PFSK-1 (cell line): ENCODE results near the gene GALNT12.

Experiments used
- FOXP2 ChIP-seq: optimal IDR thresholded peaks from 2 replicates; pipeline ENCODE3; 2011; ENCODE audit warnings: borderline replicate concordance, control low read depth, inconsistent platforms; ENCODE audit not compliant: insufficient read depth; ENCODE audit errors: extremely low read length, extremely low read depth
- POLR2AphosphoS5 ChIP-seq: IDR thresholded peaks from 2 replicates; pipeline ENCODE4 v1.6.1; 2012; ENCODE audit warnings: low read depth, mild to moderate bottlenecking, control low read depth, low read length, moderate library complexity
- SIN3A ChIP-seq: IDR thresholded peaks from 2 replicates; pipeline ENCODE4 v1.6.1; 2012; ENCODE audit warnings: mild to moderate bottlenecking, low read length, moderate library complexity, borderline replicate concordance; ENCODE audit not compliant: insufficient read depth
- TAF1 ChIP-seq: IDR thresholded peaks from 2 replicates; pipeline ENCODE4 v1.6.1; 2012; ENCODE audit warnings: low read length, control low read depth, borderline replicate concordance; ENCODE audit not compliant: insufficient read depth
- TF ChIP-seq, protein P1 (sequence below), 2 experiments: IDR thresholded peaks; 2 replicates each; pipeline versions ENCODE4 v1.6.1 to v1.8.0; 2011 to 2012; ENCODE audit warnings: low read depth in 2 of 2, low read length in 2 of 2, control low read depth in 1 of 2, inconsistent platforms in 1 of 2, mild to moderate bottlenecking in 1 of 2, moderate library complexity in 1 of 2; ENCODE audit not compliant: insufficient read depth in 1 of 2

DNA sequence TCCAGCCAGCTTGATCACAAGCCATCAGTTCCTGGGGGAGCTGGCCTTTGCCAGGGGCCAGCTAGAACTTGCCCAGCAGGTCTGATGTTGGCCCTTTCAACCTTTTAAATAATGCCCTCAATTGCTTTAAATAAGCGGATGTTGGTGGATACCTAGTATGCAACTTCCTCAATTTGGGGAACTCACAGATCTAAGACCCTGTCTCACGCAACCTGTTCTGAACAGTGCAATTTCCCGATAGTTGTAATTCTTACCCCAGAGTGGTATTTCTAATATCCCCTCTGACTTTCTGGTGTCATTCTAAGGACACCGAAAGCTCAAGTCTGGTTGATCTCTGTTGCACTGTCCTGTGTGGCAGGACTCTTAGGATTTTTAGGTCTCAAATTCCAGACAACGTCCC lies 23.1 kb downstream of the GALNT12 start:
- TF ChIP-seq POLR2AphosphoS5 (no peak), TAF1 (no peak), SIN3A (no peak), FOXP2 (no peak)
- TF ChIP-seq, protein P1, sequence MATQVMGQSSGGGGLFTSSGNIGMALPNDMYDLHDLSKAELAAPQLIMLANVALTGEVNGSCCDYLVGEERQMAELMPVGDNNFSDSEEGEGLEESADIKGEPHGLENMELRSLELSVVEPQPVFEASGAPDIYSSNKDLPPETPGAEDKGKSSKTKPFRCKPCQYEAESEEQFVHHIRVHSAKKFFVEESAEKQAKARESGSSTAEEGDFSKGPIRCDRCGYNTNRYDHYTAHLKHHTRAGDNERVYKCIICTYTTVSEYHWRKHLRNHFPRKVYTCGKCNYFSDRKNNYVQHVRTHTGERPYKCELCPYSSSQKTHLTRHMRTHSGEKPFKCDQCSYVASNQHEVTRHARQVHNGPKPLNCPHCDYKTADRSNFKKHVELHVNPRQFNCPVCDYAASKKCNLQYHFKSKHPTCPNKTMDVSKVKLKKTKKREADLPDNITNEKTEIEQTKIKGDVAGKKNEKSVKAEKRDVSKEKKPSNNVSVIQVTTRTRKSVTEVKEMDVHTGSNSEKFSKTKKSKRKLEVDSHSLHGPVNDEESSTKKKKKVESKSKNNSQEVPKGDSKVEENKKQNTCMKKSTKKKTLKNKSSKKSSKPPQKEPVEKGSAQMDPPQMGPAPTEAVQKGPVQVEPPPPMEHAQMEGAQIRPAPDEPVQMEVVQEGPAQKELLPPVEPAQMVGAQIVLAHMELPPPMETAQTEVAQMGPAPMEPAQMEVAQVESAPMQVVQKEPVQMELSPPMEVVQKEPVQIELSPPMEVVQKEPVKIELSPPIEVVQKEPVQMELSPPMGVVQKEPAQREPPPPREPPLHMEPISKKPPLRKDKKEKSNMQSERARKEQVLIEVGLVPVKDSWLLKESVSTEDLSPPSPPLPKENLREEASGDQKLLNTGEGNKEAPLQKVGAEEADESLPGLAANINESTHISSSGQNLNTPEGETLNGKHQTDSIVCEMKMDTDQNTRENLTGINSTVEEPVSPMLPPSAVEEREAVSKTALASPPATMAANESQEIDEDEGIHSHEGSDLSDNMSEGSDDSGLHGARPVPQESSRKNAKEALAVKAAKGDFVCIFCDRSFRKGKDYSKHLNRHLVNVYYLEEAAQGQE (IDR thresholded peaks at IDR 0.05; ENCODE audit: insufficient read depth in 1 of 2, low read depth in 2 of 2, low read length in 2 of 2), result no peak
